H1 (cell line): ENCODE results near the gene FAM184B. TPM values are rescaled to one million over a fixed set of nuclear protein-coding genes. Genes with fewer than 3 reads are reported as not detected.

Experiments
- ASH2L ChIP-seq: fragments of 200-600, 300-600 bp; sonication (generic); IDR thresholded peaks from one replicate; pipeline ENCODE4 v1.7.1; 2017; ENCODE audit warnings: low read length
- BCL11A ChIP-seq, 2 experiments: IDR thresholded peaks; one replicate each; pipeline ENCODE4 v1.6.1; 2011; ENCODE audit warnings: low read depth in 2 of 2, low read length in 2 of 2, mild to moderate bottlenecking in 2 of 2
- CEBPB ChIP-seq: IDR thresholded peaks from 2 replicates; pipeline ENCODE4 v1.6.1; 2012; ENCODE audit warnings: low read depth, low read length
- CHD7 ChIP-seq: fragments of 300-600 bp; sonication (generic); IDR thresholded peaks from 2 replicates; pipeline ENCODE4 v1.7.1; 2012; ENCODE audit warnings: low read length, moderate library complexity, mild to moderate bottlenecking, inconsistent platforms; ENCODE audit not compliant: insufficient replicate concordance
- GABPA ChIP-seq: IDR thresholded peaks from 2 replicates; pipeline ENCODE4 v1.6.1; 2011; ENCODE audit warnings: mild to moderate bottlenecking, low read length, moderate library complexity, borderline replicate concordance; ENCODE audit not compliant: insufficient read depth
- JUN ChIP-seq: IDR thresholded peaks from 2 replicates; pipeline ENCODE4 v1.6.1; 2011; ENCODE audit warnings: low read depth, mild to moderate bottlenecking, improper control_type of control experiment, low read length
- RFX5 ChIP-seq: IDR thresholded peaks from 2 replicates; pipeline ENCODE4 v1.6.1; 2011; ENCODE audit warnings: low read depth, low read length, improper control_type of control experiment, borderline replicate concordance
- SIRT6 ChIP-seq: IDR thresholded peaks from one replicate; pipeline ENCODE4 v1.7.1; 2012; ENCODE audit warnings: low read length, inconsistent platforms
- SP4 ChIP-seq: IDR thresholded peaks from 2 replicates; pipeline ENCODE4 v1.6.1; 2012; ENCODE audit warnings: low read length, inconsistent platforms
- TEAD4 ChIP-seq: IDR thresholded peaks from 2 replicates; pipeline ENCODE4 v1.6.1; 2012; ENCODE audit warnings: low read depth, low read length, inconsistent platforms, mixed read lengths
- YY1 ChIP-seq: IDR thresholded peaks from 2 replicates; pipeline ENCODE4 v1.6.1; 2011; ENCODE audit warnings: low read depth, mild to moderate bottlenecking, low read length
- polyA plus RNA-seq, 7 experiments: library from polyadenylated mRNA; depleted of rRNA in 3 of 7; stranded (reverse) in 5 of 7; unstranded in 2 of 7; fragments of >200 nt in 5 of 7; fragments of 200-250 nt in 2 of 7; gene quantifications; 1 replicate in 5 of 7; 2 replicates in 1 of 7; 4 replicates in 1 of 7; pipeline versions ENCODE4 v1.2.1 to v1.2.3, GENCODE V29; 2011 to 2013; ENCODE audit warnings: missing spikeins in 2 of 7, mixed read lengths in 2 of 7
- total RNA-seq: library from RNA; stranded (reverse); fragmentation: NEBNext Ultra II Directional; extraction: Animal tissue kit (Norgen Biotek cat#: 25700); gene quantifications from 2 replicates; pipeline ENCODE4 v1.2.1, GENCODE V29; 2021

Gene FAM184B
- total and polyA plus RNA-seq, 2 of the 8 experiments (the other 6 are each of a cell fraction or from before 2014, with no cell fraction given) = 0.05 to 0.39 TPM

GRCh38 chr4:17810260-17811077 is 29.0 kb upstream of the FAM184B start, which contains the start of the genes DCAF16 and NCAPG (continued):
- TF ChIP-seq CHD7 = no peak
- no peak for TF ChIP-seq YY1
- TF ChIP-seq ASH2L = peak; percentile 44
- TF ChIP-seq RFX5 = no peak
- 0 out of 2 replicates have a peak, but pooled peaks have one; percentile 25 for TF ChIP-seq SP4
- peak; percentile 68; the same call in 1 of the 2 replicates for TF ChIP-seq GABPA
- no peak for TF ChIP-seq SIRT6
- TF ChIP-seq BCL11A (IDR thresholded peaks at IDR 0.05; ENCODE audit: low read depth in 2 of 2, low read length in 2 of 2) = no peak
- no peak for TF ChIP-seq CEBPB
- no peak for TF ChIP-seq TEAD4
- TF ChIP-seq JUN = no peak
